Astrocyte (in vitro differentiated cells and primary cell): ENCODE measurements around the gene ZIK1. TPM values are rescaled to one million over a fixed set of nuclear protein-coding genes. Genes with fewer than 3 reads are reported as not detected.
A peak's percentile ranks its signal among the peaks of the same experiment; 100 is the strongest.

Source experiments
- DNase-seq: peaks from one replicate; pipeline ENCODE4 v3.0.0-alpha.2; 2010; ENCODE audit warnings: low read depth
- FAIRE-seq: peaks from 2 replicates; lab custom pipeline; 2011; peaks lifted over from hg19 to GRCh38; lab: Jason Lieb, UNC
- H2AFZ ChIP-seq: 2 replicates; pipeline ENCODE4 v1.6.0; 2012; ENCODE audit warnings: low read depth, low read length, inconsistent platforms
- H3K27ac ChIP-seq: 2 replicates; pipeline ENCODE4 v1.5.1; 2011; ENCODE audit warnings: low read depth, low read length, inconsistent platforms
- H3K27me3 ChIP-seq: 2 replicates; pipeline ENCODE4 v1.6.0; 2011; ENCODE audit warnings: low read length, inconsistent platforms; ENCODE audit not compliant: insufficient read depth
- H3K36me3 ChIP-seq: 2 replicates; pipeline ENCODE4 v1.5.1; 2011; ENCODE audit warnings: low read length, inconsistent platforms; ENCODE audit not compliant: insufficient read depth
- H3K4me1 ChIP-seq: 2 replicates; pipeline ENCODE4 v1.5.1; 2011; ENCODE audit warnings: low read length, inconsistent platforms; ENCODE audit not compliant: insufficient read depth
- H3K4me2 ChIP-seq: 2 replicates; pipeline ENCODE4 v1.6.0; 2012; ENCODE audit warnings: low read length, inconsistent platforms
- H3K4me3 ChIP-seq: 2 replicates; pipeline ENCODE4 v1.5.1; 2011; ENCODE audit warnings: low read depth, mild to moderate bottlenecking, low read length, inconsistent platforms; ENCODE audit not compliant: insufficient read depth
- H3K79me2 ChIP-seq: 2 replicates; pipeline ENCODE4 v1.6.0; 2012; ENCODE audit warnings: mild to moderate bottlenecking, low read length, inconsistent platforms; ENCODE audit not compliant: insufficient read depth
- H3K9ac ChIP-seq: 2 replicates; pipeline ENCODE4 v1.6.0; 2012; ENCODE audit warnings: mild to moderate bottlenecking, low read length, inconsistent platforms
- H3K9me3 ChIP-seq: 2 replicates; pipeline ENCODE4 v1.5.1; 2012; ENCODE audit warnings: low read depth, mild to moderate bottlenecking, low read length, inconsistent platforms; ENCODE audit not compliant: insufficient read depth
- H4K20me1 ChIP-seq: 2 replicates; pipeline ENCODE4 v1.6.0; 2012; ENCODE audit warnings: low read length, inconsistent platforms; ENCODE audit not compliant: insufficient read depth
- H3K27ac Mint-ChIP-seq: one replicate; pipeline ENCODE4 v1.8.0; 2021; ENCODE audit warnings: mild to moderate bottlenecking, mixed read lengths; ENCODE audit not compliant: unreplicated experiment
- H3K27me3 Mint-ChIP-seq: one replicate; pipeline ENCODE4 v1.8.0; 2021; ENCODE audit warnings: low read depth, mixed read lengths; ENCODE audit not compliant: unreplicated experiment
- H3K36me3 Mint-ChIP-seq: one replicate; pipeline ENCODE4 v1.8.0; 2021; ENCODE audit warnings: low read depth, mixed read lengths; ENCODE audit not compliant: unreplicated experiment
- H3K4me1 Mint-ChIP-seq: one replicate; pipeline ENCODE4 v1.8.0; 2021; ENCODE audit warnings: low read depth, mixed read lengths; ENCODE audit not compliant: unreplicated experiment
- H3K4me3 Mint-ChIP-seq: one replicate; pipeline ENCODE4 v1.8.0; 2021; ENCODE audit warnings: mild to moderate bottlenecking, moderate library complexity, mixed read lengths; ENCODE audit not compliant: unreplicated experiment
- H3K9me3 Mint-ChIP-seq: one replicate; pipeline ENCODE4 v1.8.0; 2021; ENCODE audit warnings: mild to moderate bottlenecking, mixed read lengths; ENCODE audit not compliant: unreplicated experiment
- CTCF ChIP-seq: IDR thresholded peaks from 2 replicates; pipeline ENCODE4 v1.5.1; 2011; ENCODE audit warnings: low read depth, mild to moderate bottlenecking, inconsistent platforms, low read length, moderate library complexity; ENCODE audit not compliant: insufficient read depth
- EZH2 ChIP-seq: IDR thresholded peaks from 2 replicates; pipeline ENCODE4 v1.6.1; 2012; ENCODE audit warnings: mild to moderate bottlenecking, low read length, inconsistent platforms; ENCODE audit not compliant: insufficient read depth
- total RNA-seq: library from RNA; stranded (reverse); gene quantifications from 2 replicates; pipeline ENCODE4 v1.2.1, GENCODE V29; 2021

The ZIK1 gene
- total RNA-seq, 1 donor from 2014 or later = 8.9 TPM

- Histone ChIP-seq H2AFZ (peak within 1 kb of the TSS; percentile 88), H4K20me1 (no peaks in the 10 kb centered on the region), H3K36me3 (peaks cover 7% of the 10 kb centered on the region), H3K4me2 (peak within 1 kb of the TSS; percentile 92), H3K9me3 (peaks cover 5% of the 10 kb centered on the region), H3K27ac (peak within 1 kb of the TSS; percentile 64), H3K27me3 (no peaks in the 10 kb centered on the region), H3K79me2 (peaks cover 21% of the 10 kb centered on the region), H3K9ac (peak within 1 kb of the TSS; percentile 89), H3K4me3 (peak within 1 kb of the TSS; percentile 85), H3K4me1 (peaks cover 4% of the 10 kb centered on the region)
- H3K27ac Mint-ChIP-seq = peak within 1 kb of the TSS; percentile 56
- H3K4me1 Mint-ChIP-seq = peaks cover 11% of the 10 kb centered on the region
- peak; percentile 88 for DNase-seq
- no peak for FAIRE-seq
- TF ChIP-seq CTCF = no peak
- peaks cover 37% of the 10 kb centered on the region for H3K36me3 Mint-ChIP-seq
- H3K9me3 Mint-ChIP-seq = peaks cover 18% of the 10 kb centered on the region
- H3K4me3 Mint-ChIP-seq = peak within 1 kb of the TSS; percentile 98
- no peaks in the 10 kb centered on the region for H3K27me3 Mint-ChIP-seq
Measured at GRCh38 chr19:57632987-57633831, 49.3 kb downstream of the ZIK1 start, which contains the start of gene ZNF211. ZNF211 (plus strand) TSS chr19:57633168; CDS start chr19:57633347, 179 bp downstream.

GRCh38 chr19:57633832-57634131 is 49.8 kb downstream of the ZIK1 start:
- Histone ChIP-seq H2AFZ (peak overlapping the region; percentile 88), H3K4me1 (peaks cover 4% of the 10 kb centered on the region), H3K79me2 (peaks cover 21% of the 10 kb centered on the region), H4K20me1 (no peaks in the 10 kb centered on the region), H3K9me3 (peaks cover 8% of the 10 kb centered on the region), H3K27me3 (no peaks in the 10 kb centered on the region), H3K4me2 (peak overlapping the region; percentile 92), H3K27ac (no peak overlapping the region), H3K4me3 (peak overlapping the region; percentile 85), H3K9ac (peak overlapping the region; percentile 89), H3K36me3 (peaks cover 10% of the 10 kb centered on the region)
- H3K27me3 Mint-ChIP-seq = no peaks in the 10 kb centered on the region
- TF ChIP-seq CTCF (no peak), EZH2 (no peak)
- H3K36me3 Mint-ChIP-seq = peaks cover 43% of the 10 kb centered on the region
- H3K27ac Mint-ChIP-seq = peak overlapping the region; percentile 56
- no peak for DNase-seq
- FAIRE-seq = no peak
- peaks cover 23% of the 10 kb centered on the region for H3K9me3 Mint-ChIP-seq
- H3K4me1 Mint-ChIP-seq = peaks cover 11% of the 10 kb centered on the region
- H3K4me3 Mint-ChIP-seq = peak overlapping the region; percentile 98

- FAIRE-seq = no peak
- Histone ChIP-seq H3K27me3 (no peaks in the 10 kb centered on the region), H3K9me3 (peaks cover 35% of the 10 kb centered on the region), H3K79me2 (peaks cover 21% of the 10 kb centered on the region), H3K36me3 (peaks cover 39% of the 10 kb centered on the region), H2AFZ (no peak overlapping the region), H3K4me1 (peaks cover 4% of the 10 kb centered on the region), H3K4me3 (no peak overlapping the region), H3K4me2 (no peak overlapping the region), H4K20me1 (no peaks in the 10 kb centered on the region), H3K27ac (no peak overlapping the region), H3K9ac (no peak overlapping the region)
- DNase-seq = no peak
- TF ChIP-seq CTCF (no peak), EZH2 (no peak)
- Mint-ChIP-seq H3K4me1 (peaks cover 11% of the 10 kb centered on the region), H3K36me3 (peaks cover 70% of the 10 kb centered on the region), H3K9me3 (peaks cover 34% of the 10 kb centered on the region), H3K27me3 (no peaks in the 10 kb centered on the region), H3K4me3 (no peak overlapping the region), H3K27ac (no peak overlapping the region)
Measured at GRCh38 chr19:57637379-57637778, 53.4 kb downstream of the ZIK1 start.
